Transverse colon (tissue), 4 donors: ENCODE data around the gene SOX12. TPM values are rescaled to one million over a fixed set of nuclear protein-coding genes. Genes with fewer than 3 reads are reported as not detected.
"Not testable (repeated sequence)": the region's sequence is repeated elsewhere in the genome, so short reads cannot be mapped to it uniquely, and the experiment has no call there.

Experiments used
- DNase-seq: peaks from one replicate; pipeline ENCODE4 v3.0.0-alpha.2; 2019
- H3K27ac ChIP-seq, 4 donors: fragments of 200-600 bp; sonication (generic); 2 replicates each; pipeline ENCODE4 v1.5.1; 2016 to 2018; ENCODE audit warnings: inconsistent platforms in 4 of 4
- H3K27me3 ChIP-seq: fragments of 200-600 bp; sonication (generic); 2 replicates; pipeline ENCODE4 v1.5.1; 2017; ENCODE audit warnings: inconsistent platforms
- H3K36me3 ChIP-seq, 4 donors: fragments of 200-600 bp; sonication (generic); 2 replicates each; pipeline ENCODE4 v1.5.1; 2017 to 2019; ENCODE audit warnings: inconsistent platforms in 4 of 4
- H3K4me1 ChIP-seq, 4 donors: fragments of 200-600 bp; sonication (generic); 2 replicates each; pipeline ENCODE4 v1.5.1; 2017 to 2020; ENCODE audit warnings: inconsistent platforms in 4 of 4
- H3K4me3 ChIP-seq, 4 donors: fragments of 200-600 bp; sonication (generic); 1 replicate in 1 of 4; 2 replicates in 3 of 4; pipeline versions ENCODE4 v1.5.1 to v1.6.1; 2017 to 2019; ENCODE audit warnings: inconsistent platforms in 4 of 4
- H3K9me3 ChIP-seq, 2 donors: fragments of 200-600 bp; sonication (generic); 2 replicates each; pipeline ENCODE4 v1.5.1; 2017 to 2019; ENCODE audit warnings: inconsistent platforms in 2 of 2
- EP300 ChIP-seq: sonication (generic); formaldehyde crosslinking; IDR thresholded peaks from one replicate; pipeline ENCODE4 v1.6.1; 2017; ENCODE audit warnings: antibody characterized with exemption, low read depth
- POLR2A ChIP-seq: fragments of 450-650 bp; IDR thresholded peaks from one replicate; pipeline ENCODE4 v1.6.1; 2016; ENCODE audit warnings: antibody characterized with exemption, mild to moderate bottlenecking, moderate library complexity
- POLR2AphosphoS5 ChIP-seq, 3 donors: sonication (generic); formaldehyde crosslinking; IDR thresholded peaks; one replicate each; pipeline ENCODE4 v1.6.1; 2016; ENCODE audit warnings: antibody characterized with exemption in 3 of 3
- WGBS, 2 donors: methylation state at CpG; one replicate each; pipeline ENCODE4 v1.1.5; 2018; ENCODE audit warnings: low coverage in 1 of 2; 5-methylcytosine and 5-hydroxymethylcytosine counted together
- in situ Hi-C, 4 donors: fragments of 200-750 bp; cut with MboI; loops; one replicate each; pipeline versions ENCODE4 v1.15.0 to v1.15.1; 2017; ENCODE audit warnings: low sequenced_read_pairs in 3 of 4, low pct_ligation_motif_present in 1 of 4, low pct_unique_long_range_greater_than_20kb in 1 of 4
- intact Hi-C: fragments of 100-400 bp; cut with DNase I; formaldehyde crosslinking; loops from one replicate; pipeline ENCODE4 v1.15.1; 2023; ENCODE audit warnings: low total_unique reads
- total RNA-seq, 4 donors: library from RNA; depleted of rRNA; stranded (reverse); fragments of >200 nt; gene quantifications; one replicate each; pipeline ENCODE4 v1.1.0, GENCODE V29; 2016
- TF ChIP-seq, protein P1 (sequence below), 5 experiments: fragments of 200-600 bp in 3 of 5; fragments of 450-650 bp in 2 of 5; sonication (generic) in 3 of 5; IDR thresholded peaks; 1 replicate in 2 of 5; 2 replicates in 3 of 5; pipeline ENCODE4 v1.5.1; 2016 to 2017; ENCODE audit warnings: antibody characterized with exemption in 5 of 5, inconsistent platforms in 3 of 5, mild to moderate bottlenecking in 2 of 5, moderate library complexity in 1 of 5

Gene SOX12
- total RNA-seq, 4 donors from 2014 or later, result 2.0 to 5.0 (median 3.5) TPM

DNA sequence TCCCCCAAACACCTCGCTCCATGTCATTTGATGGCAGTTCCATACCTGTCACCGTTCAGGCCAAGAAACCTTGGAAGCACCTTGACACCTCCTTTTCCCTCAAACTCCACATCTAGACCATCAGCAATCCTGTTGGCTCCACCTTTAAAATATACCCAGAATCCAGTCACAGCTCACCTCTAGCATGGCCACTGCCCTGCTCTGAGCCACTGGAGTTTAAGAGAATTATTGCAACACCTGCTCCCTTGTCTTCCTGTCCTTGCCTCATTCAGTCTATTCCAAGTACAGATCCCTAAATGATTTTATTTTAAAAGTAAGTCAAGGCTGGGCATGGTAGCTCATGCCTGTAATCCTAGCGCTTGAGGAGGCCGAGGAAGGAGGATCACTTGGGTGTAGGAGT is 43.6 kb downstream of the SOX12 start:
- Histone ChIP-seq H3K4me3 (no peak overlapping the region), H3K27me3 (no peaks in the 10 kb centered on the region), H3K4me1 (peaks cover 0 to 24% (median 6%) of the 10 kb centered on the region in 4 donors), H3K36me3 (no peaks in the 10 kb centered on the region), H3K9me3 (no peaks in the 10 kb centered on the region), H3K27ac (no peak overlapping the region)
- in situ Hi-C loops (no loop called here), intact Hi-C loops (no loop called here)
- no peak for DNase-seq
- WGBS, 2 donors, result 83 to 100% methylated on average over 1 to 4 of the region's 4 CpGs
- no peak for TF ChIP-seq POLR2AphosphoS5 (IDR thresholded peaks at IDR 0.05)
- TF ChIP-seq, protein P1, sequence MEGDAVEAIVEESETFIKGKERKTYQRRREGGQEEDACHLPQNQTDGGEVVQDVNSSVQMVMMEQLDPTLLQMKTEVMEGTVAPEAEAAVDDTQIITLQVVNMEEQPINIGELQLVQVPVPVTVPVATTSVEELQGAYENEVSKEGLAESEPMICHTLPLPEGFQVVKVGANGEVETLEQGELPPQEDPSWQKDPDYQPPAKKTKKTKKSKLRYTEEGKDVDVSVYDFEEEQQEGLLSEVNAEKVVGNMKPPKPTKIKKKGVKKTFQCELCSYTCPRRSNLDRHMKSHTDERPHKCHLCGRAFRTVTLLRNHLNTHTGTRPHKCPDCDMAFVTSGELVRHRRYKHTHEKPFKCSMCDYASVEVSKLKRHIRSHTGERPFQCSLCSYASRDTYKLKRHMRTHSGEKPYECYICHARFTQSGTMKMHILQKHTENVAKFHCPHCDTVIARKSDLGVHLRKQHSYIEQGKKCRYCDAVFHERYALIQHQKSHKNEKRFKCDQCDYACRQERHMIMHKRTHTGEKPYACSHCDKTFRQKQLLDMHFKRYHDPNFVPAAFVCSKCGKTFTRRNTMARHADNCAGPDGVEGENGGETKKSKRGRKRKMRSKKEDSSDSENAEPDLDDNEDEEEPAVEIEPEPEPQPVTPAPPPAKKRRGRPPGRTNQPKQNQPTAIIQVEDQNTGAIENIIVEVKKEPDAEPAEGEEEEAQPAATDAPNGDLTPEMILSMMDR (IDR thresholded peaks at IDR 0.05), result no peak

DNA sequence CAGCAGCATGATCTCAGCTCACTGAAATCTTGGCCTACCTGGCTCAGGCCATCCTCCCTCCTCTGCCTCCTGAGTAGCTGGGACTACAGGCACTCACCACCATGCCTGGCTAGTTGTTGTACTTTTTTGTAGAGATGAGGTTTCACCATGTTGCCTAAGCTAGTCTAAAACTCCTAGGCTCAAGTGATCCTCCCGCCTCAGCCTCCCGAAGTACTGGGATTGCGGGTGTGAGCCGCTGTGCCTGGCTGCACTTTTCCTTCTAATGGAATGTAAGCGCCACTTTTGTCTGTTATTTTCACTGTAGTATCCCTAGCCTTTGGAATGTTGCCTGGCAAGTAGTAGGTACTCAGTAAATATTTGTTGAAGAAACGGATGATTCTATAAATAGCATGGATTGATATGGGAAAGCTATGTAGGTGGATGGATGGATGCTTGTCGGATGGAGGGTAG is 44.8 kb downstream of the SOX12 start:
- 54 to 59% methylated on average over 7 of the region's 7 CpGs for WGBS, 2 donors
- Histone ChIP-seq H3K27ac (no peak overlapping the region), H3K9me3 (no peaks in the 10 kb centered on the region), H3K27me3 (no peaks in the 10 kb centered on the region), H3K4me1 (peaks cover 0 to 24% (median 6%) of the 10 kb centered on the region in 4 donors), H3K36me3 (no peaks in the 10 kb centered on the region), H3K4me3 (no peak overlapping the region)
- in situ Hi-C loops (no loop called here), intact Hi-C loops (no loop called here)
- DNase-seq, result no peak
- TF ChIP-seq EP300 (no peak), POLR2A (no peak), POLR2AphosphoS5 (IDR thresholded peaks at IDR 0.05) (no peak)
- TF ChIP-seq, protein P1 (IDR thresholded peaks at IDR 0.05), result no peak

DNA sequence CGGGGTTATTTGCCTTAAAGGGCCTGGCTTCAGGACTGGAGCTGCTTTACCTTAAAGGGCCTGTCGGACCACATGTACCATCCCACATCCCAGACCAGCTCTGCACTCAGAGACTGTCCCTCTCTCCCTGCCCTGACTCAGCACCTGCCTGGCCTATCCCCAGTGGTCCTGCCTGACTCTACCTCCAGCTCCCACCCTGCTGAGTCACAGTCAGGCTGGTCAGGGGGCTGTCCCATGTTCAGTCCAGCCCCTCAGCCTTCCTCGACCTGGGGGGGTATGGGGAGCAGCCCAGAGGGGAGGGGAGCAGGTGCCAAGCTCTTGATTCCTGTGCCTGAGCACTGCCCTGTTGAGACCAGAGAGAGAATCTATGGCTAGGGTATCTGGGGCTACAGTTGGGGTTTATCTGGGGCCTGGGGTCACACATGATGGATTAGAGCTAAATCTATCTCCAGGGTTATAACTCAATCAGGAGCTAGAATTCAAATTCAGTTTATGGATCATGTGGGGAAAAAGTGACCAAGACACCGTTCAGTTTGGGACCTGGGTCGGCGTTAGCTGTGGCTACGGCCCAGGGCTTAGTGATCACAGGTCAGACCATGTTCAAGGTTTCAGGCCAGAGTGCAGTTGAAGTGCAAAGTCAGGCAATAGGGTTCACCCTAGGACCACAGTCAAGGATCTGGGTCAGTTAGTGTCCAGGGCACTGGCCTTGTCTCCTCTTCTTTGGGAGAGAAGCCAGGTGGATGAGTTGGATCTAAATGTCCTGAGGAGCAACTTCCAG is 45.8 kb downstream of the SOX12 start:
- H3K27ac ChIP-seq, result peak overlapping the region in 1 of 4 donors; percentile 46
- intact Hi-C loops (no loop called here), in situ Hi-C loops (no loop called here)
- H3K27me3 ChIP-seq, result no peaks in the 10 kb centered on the region
- no peaks in the 10 kb centered on the region for H3K36me3 ChIP-seq
- no peak overlapping the region for H3K4me3 ChIP-seq
- peaks cover 0 to 22% (median 6%) of the 10 kb centered on the region in 4 donors for H3K4me1 ChIP-seq
- no peak for DNase-seq
- H3K9me3 ChIP-seq, result no peaks in the 10 kb centered on the region
- TF ChIP-seq EP300 (no peak), POLR2AphosphoS5 (IDR thresholded peaks at IDR 0.05) (no peak), POLR2A (no peak)
- TF ChIP-seq, protein P1 (IDR thresholded peaks at IDR 0.05), result no peak
- 72 to 100% methylated on average over 4 to 7 of the region's 7 CpGs for WGBS, 2 donors

DNA sequence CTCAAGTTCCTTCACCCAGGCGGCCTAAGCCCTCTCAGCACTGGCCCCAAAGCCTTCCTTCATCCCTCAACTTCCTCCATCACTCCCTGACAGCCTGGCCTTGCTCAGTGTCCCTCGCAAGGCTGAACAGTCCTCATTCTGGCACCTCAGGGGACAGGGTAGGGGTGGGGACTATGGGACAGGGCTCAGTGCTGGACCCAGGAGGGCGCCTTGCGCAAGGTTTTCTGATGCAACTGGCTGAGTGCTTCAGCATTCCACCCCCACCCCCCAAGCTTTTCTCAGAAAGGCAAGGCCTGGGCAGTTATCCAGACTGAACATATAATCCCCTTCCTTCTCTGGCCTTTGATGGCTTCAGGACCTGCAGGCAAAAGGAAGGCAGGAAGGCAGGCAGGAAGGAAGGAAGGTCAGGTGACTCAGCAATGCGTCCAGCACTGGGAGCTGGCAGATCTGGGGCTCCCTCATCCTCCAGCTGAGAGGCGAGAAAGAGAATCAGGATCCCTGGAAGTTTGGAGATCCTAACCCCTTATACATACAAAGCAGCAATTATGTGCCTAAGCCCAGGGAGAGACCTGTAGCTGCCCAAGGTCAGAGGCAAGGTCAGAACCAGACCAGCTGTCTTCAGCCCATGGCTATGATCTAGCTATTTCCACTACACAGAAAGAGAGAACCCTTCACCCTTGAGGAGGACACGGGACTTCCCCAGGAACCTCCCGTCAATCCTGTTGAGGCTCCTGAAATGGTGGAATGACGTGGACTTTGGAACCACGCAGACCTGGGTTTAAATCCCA is 46.6 kb downstream of the SOX12 start:
- WGBS, 2 donors, result 67% methylated on average over 10 of the region's 10 CpGs; no CpG with 5 or more reads in 1 of the 2 donors
- TF ChIP-seq POLR2AphosphoS5 (IDR thresholded peaks at IDR 0.05) (peak in 1 of 3 donors; percentile 12), EP300 (no peak)
- TF ChIP-seq, protein P1 (IDR thresholded peaks at IDR 0.05), result no peak
- Histone ChIP-seq H3K27me3 (no peaks in the 10 kb centered on the region), H3K9me3 (no peaks in the 10 kb centered on the region), H3K4me3 (no peak overlapping the region), H3K27ac (peak overlapping the region in 2 of 4 donors; percentile 8 to 46), H3K4me1 (peaks cover 0 to 16% (median 6%) of the 10 kb centered on the region in 4 donors), H3K36me3 (no peaks in the 10 kb centered on the region)
- intact Hi-C loops (no loop called here), in situ Hi-C loops (no loop called here)
- peak; percentile 59 for DNase-seq

DNA sequence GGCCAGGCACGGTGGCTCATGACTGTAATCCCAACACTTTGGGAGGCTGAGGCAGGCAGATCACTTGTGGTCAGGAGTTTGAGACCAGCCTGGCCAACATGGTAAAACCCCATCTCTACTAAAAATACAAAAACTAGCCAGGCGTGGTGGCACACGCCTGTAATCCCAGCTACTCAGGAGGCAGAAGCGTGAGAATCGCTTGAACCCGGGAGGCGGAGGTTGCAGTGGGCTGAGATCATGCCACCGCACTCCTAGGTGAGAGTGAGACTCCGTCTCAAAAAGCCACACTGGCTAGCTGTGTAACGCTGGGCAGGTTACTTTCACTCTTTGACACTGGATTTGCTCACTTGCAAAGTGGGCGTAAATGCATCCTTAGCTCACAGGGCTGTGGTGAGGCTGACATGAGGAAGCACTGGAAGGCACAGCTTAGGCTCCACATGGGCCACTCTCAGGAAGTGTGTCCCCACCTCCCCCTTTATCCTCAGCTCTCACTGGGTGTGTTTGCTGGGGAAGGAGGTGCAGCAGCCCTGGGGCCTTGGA is 47.3 kb downstream of the SOX12 start:
- intact Hi-C loops, H3K27me3 ChIP-seq, H3K4me3 ChIP-seq, H3K36me3 ChIP-seq, H3K9me3 ChIP-seq, DNase-seq, in situ Hi-C loops: not testable (repeated sequence)
- Histone ChIP-seq H3K4me1 (peaks cover 0 to 16% (median 6%) of the 10 kb centered on the region in 4 donors), H3K27ac (peak overlapping the region in 2 of 4 donors; percentile 8 to 21)
- 88% methylated on average over 11 of the region's 11 CpGs; no CpG with 5 or more reads in 1 of the 2 donors for WGBS, 2 donors
